Activated CD8-positive, alpha-beta memory T cell treated with anti-CD3 and anti-CD28 coated beads for 36 hours (primary cell): ENCODE results near the gene TAS1R3. TPM values are rescaled to one million over a fixed set of nuclear protein-coding genes. Genes with fewer than 3 reads are reported as not detected.

ENCODE experiments used
- CTCF ChIA-PET: fragments of 350-600 bp; sonication (Branson Sonifier 250); formaldehyde crosslinking; loops from one replicate; lab custom pipeline; 2021; ENCODE audit warnings: antibody characterized with exemption; lab: Charles Lee
- POLR2A ChIA-PET: fragments of 350-600 bp; sonication (Branson Sonifier 250); formaldehyde crosslinking; loops from one replicate; lab custom pipeline; 2021; ENCODE audit warnings: antibody characterized with exemption; lab: Charles Lee
- total RNA-seq, 2 experiments: library from RNA; stranded (reverse); gene quantifications; one replicate each; pipeline ENCODE4 v1.2.3, GENCODE V29; 2021

TAS1R3 gene
- total RNA-seq, 2 experiments from 2014 or later = 0.17 to 0.27 TPM

- POLR2A ChIA-PET = no interaction called here
- CTCF ChIA-PET = no interaction called here
Observed at GRCh38 chr1:1356166-1356795, 25.2 kb downstream of the TAS1R3 start.

DNA sequence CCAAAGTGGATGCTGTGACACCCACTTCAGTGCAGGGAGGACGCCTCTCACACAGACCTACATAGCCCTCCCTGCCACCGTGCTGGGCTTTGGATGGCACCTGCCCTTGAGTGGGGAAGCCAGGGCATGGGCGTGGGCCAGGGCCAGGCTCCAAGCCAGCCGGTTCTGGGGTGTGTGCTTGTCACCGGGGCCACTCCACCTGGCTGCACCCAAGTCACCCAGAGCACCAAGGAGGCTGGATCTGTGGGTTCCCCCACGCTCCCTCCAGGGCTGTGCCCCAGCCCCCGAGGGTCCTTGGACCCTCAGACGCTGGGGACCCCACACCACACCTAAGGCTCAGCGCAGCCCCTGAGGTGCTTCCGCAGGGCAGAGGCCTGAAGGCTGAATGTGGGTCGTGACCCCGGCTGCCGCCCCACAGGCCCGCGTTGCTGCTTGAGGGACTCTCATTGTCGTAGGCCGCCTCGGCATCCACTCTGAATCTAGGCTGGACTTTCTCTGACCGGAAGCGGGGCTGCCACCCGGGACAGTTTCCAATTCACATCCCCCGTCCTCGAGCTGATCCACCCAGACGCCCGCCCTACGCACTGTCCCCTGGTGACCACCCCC lies 25.8 kb downstream of the TAS1R3 start:
- ChIA-PET POLR2A (no interaction called here), CTCF (no interaction called here)

GRCh38 chr1:1357871-1358432 lies 26.9 kb downstream of the TAS1R3 start:
- ChIA-PET CTCF (interaction anchor here (2.1 kb wide), 1 partner anchor 15 kb away, joined by 12 read pairs; the partner anchor contains the start of gene AURKAIP1), POLR2A (no interaction called here)

DNA sequence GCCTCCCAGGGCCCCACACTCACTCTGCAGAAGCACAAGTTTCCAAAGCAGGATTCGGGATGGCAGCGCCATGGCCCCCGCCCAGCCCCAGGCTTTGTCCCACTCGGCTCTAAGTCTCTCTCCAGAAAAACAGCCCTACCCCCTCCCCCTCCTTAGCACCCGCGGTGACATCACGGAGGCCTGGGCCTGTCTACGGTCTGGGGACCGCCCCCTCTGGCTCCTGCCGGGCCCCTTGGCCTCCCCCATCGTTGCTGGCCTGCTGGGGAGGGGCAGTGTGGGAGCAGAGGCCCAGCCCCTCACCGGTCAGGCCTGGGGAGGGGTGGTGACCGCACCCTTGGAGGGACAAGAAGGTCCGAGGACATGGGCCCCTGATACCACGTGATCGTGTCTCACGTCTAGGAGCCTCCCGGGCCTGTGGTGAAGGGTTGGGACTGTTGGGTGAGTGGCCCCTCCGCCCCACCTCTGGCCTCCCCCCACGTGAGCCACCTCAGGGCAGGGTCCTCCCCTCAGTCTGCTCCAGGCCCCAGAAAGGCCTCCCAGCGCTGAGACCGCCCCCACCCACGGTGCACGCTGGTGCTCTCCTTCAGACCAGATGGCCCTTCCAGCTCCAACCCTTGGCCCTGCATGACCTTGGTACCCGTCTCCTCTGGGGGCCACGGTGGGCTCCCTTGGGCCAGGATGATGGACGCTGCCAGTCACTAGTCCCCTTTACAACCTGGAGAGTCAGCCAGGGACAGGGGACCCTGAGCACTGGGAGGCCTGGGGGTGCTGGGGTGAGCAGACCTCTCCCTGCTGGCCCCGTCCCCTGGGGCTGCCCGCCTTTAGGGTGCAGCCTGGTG lies 27.6 kb downstream of the TAS1R3 start, which contains the start of gene MXRA8:
TSS of gene MXRA8 (minus strand) at position 123 of the 839 bp plus-strand sequence. CDS start at position 72, 51 bp downstream.
- ChIA-PET CTCF (interaction anchor here (1.1 to 2.1 kb wide), 2 partner anchors 10 to 15 kb away, joined by 3 to 12 read pairs; partner anchors contain the start of gene AURKAIP1), POLR2A (no interaction called here)

DNA sequence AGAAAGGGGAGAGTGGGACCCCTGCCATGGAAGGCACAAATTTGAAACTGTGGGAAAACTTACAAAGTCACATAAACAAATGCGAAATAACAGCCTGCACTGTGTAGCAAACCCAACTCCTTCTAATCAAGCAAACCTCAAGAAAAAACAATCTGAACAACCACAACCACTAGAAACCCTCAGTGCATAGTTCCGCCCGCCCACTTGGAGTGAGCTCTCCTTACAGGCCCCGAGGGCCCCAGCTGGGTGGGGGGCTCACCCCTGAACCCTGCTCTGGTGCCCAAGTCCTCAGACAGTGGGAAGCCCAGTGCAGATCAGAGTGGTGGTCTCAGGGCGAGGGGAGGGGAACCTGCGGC lies 28.2 kb downstream of the TAS1R3 start:
- ChIA-PET CTCF (interaction anchor here (1.1 to 2.1 kb wide), 2 partner anchors 11 to 14 kb away, joined by 3 to 12 read pairs; partner anchors contain the start of gene AURKAIP1), POLR2A (no interaction called here)

- CTCF ChIA-PET = interaction anchor here (0.6 to 2.1 kb wide), 3 partner anchors 11 to 168 kb away, joined by 3 to 12 read pairs (median 3); partner anchors contain the start of gene AURKAIP1
- POLR2A ChIA-PET = no interaction called here
Observed at GRCh38 chr1:1359664-1360468, 28.8 kb downstream of the TAS1R3 start.

DNA sequence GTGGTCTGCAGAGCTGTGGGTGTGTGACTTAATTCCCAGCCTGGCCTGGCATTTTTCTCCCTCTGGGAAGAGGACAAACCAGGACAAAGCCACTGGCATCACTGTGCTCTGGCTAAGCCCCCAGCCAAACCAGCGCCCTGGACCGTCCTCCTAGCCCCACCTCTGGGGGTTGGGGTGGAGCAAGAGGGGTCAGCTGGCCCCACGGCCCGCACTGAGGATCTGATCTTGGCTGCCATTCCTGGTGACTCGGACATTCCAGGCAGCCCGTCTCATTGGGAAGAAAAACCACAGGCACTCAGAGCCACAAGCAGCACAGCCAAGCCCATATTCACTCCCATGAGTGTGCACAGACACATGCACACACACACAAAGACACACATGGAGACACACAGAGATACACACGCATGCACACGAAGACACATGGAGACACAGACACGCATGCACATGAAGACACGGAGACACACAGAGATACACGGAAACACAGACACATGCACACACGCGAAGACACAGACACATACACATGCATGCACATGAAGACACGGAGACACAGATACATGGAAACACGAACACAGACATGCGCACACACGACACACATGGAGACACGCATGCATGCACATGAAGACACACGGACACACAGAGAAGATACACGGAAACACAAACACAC lies 29.6 kb downstream of the TAS1R3 start:
- ChIA-PET POLR2A (no interaction called here), CTCF (interaction anchor here (0.6 kb wide), 1 partner anchor 167 kb away, joined by 3 read pairs; no protein-coding TSS in a partner anchor)

- POLR2A ChIA-PET = no interaction called here
- CTCF ChIA-PET = no interaction called here
Observed at GRCh38 chr1:1361233-1361981, 30.3 kb downstream of the TAS1R3 start.

DNA sequence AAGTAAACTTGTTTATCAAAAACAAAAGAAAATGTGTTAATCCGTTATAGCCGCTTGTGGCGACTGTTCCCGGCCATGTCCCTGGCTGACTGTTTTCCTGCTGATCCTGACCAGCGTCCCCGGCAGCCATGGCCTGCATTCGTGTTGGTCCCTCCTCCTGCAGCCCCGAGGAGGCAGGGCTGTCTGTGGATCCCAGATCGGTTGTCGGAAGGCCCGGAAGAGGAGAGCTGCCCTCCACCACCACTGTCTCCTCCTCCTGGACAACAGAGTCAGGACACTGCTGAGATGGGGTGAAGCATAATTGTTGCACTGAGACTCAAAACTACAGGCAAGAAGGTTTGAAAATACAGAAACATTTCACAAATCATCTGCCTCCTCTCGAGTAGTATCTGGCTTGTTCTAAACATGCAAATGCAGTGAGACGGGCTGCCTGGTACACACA lies 30.9 kb downstream of the TAS1R3 start:
- ChIA-PET POLR2A (no interaction called here), CTCF (no interaction called here)

DNA sequence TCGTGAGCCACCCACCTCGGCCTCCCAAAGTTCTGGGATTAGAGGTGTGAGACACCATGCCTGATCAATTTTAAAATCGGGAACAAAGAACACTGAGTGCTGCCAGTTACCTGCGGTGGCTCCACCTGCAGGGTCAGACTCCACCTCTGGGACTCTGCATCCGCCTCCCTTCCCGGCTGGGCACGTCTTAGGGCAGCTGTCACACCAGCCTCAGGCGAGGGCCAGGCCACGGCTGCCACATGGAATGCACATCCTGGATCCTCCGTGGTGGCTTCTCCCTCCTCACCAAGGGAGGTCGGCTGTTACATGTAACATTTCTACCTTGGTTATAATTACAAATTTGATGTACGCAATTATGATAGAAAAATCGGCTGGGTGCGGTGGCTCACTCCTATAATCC lies 33.2 kb downstream of the TAS1R3 start:
- POLR2A ChIA-PET = no interaction called here
- CTCF ChIA-PET = interaction anchor here (1.7 kb wide), 1 partner anchor 8 kb away, joined by 4 read pairs; no protein-coding TSS in a partner anchor

DNA sequence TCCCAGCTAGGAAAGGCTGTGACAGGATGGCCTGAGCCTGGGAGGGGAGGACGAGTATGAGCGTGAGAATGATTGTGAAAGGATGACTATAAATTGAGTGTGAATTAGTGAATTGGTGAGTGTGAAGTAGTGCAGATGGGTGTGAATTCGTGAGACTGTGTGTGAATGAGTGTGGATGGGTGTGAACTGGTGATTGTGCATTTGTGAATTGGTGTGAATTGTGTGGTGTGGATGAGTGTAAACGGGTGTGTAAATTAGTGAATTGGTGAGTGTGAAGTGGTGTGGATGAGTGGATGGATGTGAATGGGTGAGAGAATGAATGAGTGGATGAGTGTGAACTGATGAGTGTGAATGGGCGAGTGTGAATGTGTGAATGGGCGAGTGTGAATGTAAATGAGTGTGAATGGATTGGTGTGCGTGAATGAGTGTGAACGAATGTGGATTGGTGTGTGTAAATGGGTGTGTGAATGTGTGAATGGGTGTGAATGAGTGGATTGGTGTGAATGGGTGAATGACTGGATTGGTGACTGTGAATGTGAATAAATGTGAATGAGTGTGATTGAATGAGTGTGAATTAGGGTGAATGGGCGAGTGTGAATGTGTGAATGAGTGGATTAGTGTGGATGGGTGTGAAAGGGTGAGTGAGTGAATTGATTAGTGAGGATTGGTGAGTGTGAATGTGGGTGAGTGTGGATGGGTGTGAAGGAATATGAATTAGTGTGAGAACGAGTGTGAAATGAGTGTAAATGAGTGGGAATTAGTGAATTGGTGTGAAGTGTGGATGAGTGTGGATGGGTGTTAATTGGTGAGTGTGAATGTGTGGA lies 35.0 kb downstream of the TAS1R3 start:
- CTCF ChIA-PET = interaction anchor here (0.6 to 1.7 kb wide), 3 partner anchors 8 to 89 kb away, joined by 4 read pairs; partner anchors contain the start of gene AURKAIP1
- POLR2A ChIA-PET = no interaction called here

GRCh38 chr1:1366699-1367066 lies 35.6 kb downstream of the TAS1R3 start:
- POLR2A ChIA-PET = no interaction called here
- CTCF ChIA-PET = no interaction called here

DNA sequence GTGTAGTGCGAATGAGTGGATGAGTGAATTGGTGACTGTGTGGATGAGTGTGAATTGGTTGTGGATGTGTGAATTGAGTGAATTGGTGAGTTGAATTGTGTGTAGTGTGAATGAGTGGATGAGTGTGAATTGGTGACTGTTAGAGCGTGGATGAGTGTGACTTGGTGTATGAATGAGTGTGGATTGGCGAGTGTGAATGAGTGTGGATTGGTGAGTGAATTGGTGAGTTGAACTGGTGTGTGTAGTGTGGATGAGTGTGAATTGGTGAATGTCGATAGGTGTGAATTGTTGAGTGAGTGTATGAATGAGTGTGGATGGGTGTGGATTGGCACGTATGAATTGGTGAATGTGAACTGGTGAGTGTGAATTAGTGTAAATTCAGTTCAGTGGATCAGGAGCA lies 36.2 kb downstream of the TAS1R3 start:
- POLR2A ChIA-PET = no interaction called here

DNA sequence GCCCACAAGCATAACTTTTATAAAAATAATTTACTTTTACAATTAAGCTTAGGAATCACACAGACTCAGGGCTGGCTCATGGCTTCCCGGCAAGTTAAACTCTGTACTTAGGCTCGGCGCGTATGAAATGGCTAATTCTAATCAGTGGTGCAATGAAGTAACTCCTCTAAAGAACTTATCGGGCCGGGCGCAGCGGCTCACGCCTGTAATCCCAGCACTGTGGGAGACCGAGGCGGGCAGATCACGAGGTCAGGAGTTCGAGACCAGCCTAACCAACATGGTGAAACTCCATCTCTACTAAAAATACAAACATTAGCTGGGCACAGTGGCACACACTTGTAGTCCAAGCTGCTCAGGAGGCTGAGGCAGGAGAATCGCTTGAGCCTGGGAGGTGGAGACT lies 39.0 kb downstream of the TAS1R3 start:
- POLR2A ChIA-PET = interaction anchor here (0.6 to 1.0 kb wide), 2 partner anchors 133 to 357 kb away, joined by 3 to 5 read pairs; partner anchors contain the start of gene ISG15
- CTCF ChIA-PET = interaction anchor here (1.3 to 3.6 kb wide), 2 partner anchors 15 to 22 kb away, joined by 3 to 14 read pairs; partner anchors contain the start of gene DVL1

More for the DNA sequence above, 36.2 kb downstream of the TAS1R3 start:
- CTCF ChIA-PET = interaction anchor here (0.7 kb wide), 1 partner anchor 76 kb away, joined by 3 read pairs; no protein-coding TSS in a partner anchor

DNA sequence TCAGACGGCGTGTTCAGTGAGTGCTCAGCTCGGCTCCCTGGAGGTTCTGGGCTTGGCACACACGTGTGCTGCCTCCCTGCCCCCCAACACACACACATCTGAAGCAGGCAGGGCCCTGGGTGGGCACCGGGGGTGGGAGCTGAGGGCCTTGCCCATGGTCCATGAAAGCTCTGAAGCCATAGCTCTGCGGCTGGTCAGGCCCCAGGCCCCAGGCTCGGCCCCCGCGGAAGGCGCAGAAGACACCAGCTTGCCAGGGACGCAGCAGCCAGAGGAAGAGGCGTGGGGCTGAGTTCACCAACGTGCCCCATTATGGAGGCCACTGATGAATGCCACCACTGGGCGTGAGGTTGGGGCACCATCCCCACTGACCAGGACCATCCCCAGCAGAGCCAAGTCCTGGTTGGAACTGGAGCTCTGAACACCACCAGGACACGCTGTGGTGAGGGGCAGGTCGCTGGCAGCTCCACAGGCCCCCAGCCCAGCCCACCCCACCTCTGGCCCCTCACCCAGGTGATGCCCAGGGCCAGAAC lies 39.8 kb downstream of the TAS1R3 start:
- POLR2A ChIA-PET = interaction anchor here (0.6 to 0.8 kb wide), 2 partner anchors 17 to 357 kb away, joined by 3 read pairs; partner anchors contain the start of gene ISG15
- CTCF ChIA-PET = interaction anchor here (1.3 to 3.6 kb wide), 4 partner anchors 16 to 61 kb away, joined by 3 to 14 read pairs (median 5); partner anchors contain the start of gene DVL1

DNA sequence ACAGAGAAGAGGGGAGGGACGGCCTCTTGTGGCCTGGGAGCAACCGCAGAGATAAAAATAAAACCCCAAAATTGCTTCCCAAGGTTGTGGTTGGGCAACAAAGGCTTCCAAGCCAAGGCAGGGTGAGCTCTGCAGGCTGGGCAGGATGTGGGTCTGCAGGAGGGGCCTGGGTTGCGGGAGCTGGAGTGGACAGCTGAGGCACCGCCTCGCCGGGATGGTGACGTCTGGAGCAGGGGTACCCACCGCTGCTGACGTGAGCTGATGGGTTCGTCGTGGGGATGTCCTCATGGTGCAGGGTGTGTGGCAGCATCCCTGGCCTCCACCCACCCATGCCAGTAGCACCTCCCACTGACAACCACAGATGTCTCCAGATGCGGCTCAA lies 40.3 kb downstream of the TAS1R3 start:
- CTCF ChIA-PET = interaction anchor here (0.6 to 4.0 kb wide), 9 partner anchors 8 to 377 kb away, joined by 3 to 14 read pairs (median 4); partner anchors contain the start of genes DVL1 and MXRA8

More for the DNA sequence above, 40.3 kb downstream of the TAS1R3 start:
- POLR2A ChIA-PET = interaction anchor here (0.8 kb wide), 1 partner anchor 18 kb away, joined by 3 read pairs; no protein-coding TSS in a partner anchor
